GM12878 (cell line): ENCODE measurements around the gene AJUBA. TPM values are rescaled to one million over a fixed set of nuclear protein-coding genes. Genes with fewer than 3 reads are reported as not detected.

ENCODE experiments used
- CHD1 ChIP-seq: IDR thresholded peaks from 2 replicates; pipeline ENCODE4 v1.6.1; 2012; ENCODE audit warnings: low read depth, low read length, improper control_type of control experiment
- EGR1 ChIP-seq, 2 experiments: IDR thresholded peaks; 1 replicate in 1 of 2; 2 replicates in 1 of 2; pipeline ENCODE4 v1.6.1; 2011 to 2012; ENCODE audit warnings: low read depth in 2 of 2, low read length in 2 of 2, borderline replicate concordance in 1 of 2, mild to moderate bottlenecking in 1 of 2, moderate library complexity in 1 of 2
- FOXK2 ChIP-seq: fragments of 450-650 bp; IDR thresholded peaks from 2 replicates; pipeline ENCODE4 v1.6.1; 2017; ENCODE audit warnings: mild to moderate bottlenecking, moderate library complexity
- IRF5 ChIP-seq: fragments of 450-650 bp; IDR thresholded peaks from 2 replicates; pipeline ENCODE4 v1.6.1; 2017; ENCODE audit warnings: borderline replicate concordance
- LARP7 ChIP-seq: fragments of 450-650 bp; IDR thresholded peaks from 2 replicates; pipeline ENCODE4 v1.6.1; 2017; ENCODE audit warnings: mild to moderate bottlenecking
- NFYA ChIP-seq: IDR thresholded peaks from 2 replicates; pipeline ENCODE4 v1.6.1; 2011; ENCODE audit warnings: low read depth, mild to moderate bottlenecking, low read length, improper control_type of control experiment, borderline replicate concordance
- SIN3A ChIP-seq: IDR thresholded peaks from 2 replicates; pipeline ENCODE4 v1.6.1; 2012; ENCODE audit warnings: low read depth, low read length, improper control_type of control experiment
- SUZ12 ChIP-seq: fragments of 200-600 bp; sonication (generic); IDR thresholded peaks from one replicate; pipeline ENCODE4 v1.6.1; 2018; ENCODE audit warnings: antibody characterized with exemption, mild to moderate bottlenecking; ENCODE audit not compliant: unreplicated experiment
- TARDBP ChIP-seq: IDR thresholded peaks from 2 replicates; pipeline ENCODE4 v1.6.1; 2016; ENCODE audit warnings: borderline replicate concordance
- TBL1XR1 ChIP-seq: IDR thresholded peaks from 2 replicates; pipeline ENCODE4 v1.6.1; 2012; ENCODE audit warnings: low read depth, low read length, improper control_type of control experiment
- TCF7 ChIP-seq: IDR thresholded peaks from 2 replicates; pipeline ENCODE4 v1.6.1; 2014; ENCODE audit warnings: antibody characterized with exemption, borderline replicate concordance
- USF2 ChIP-seq: IDR thresholded peaks from 2 replicates; pipeline ENCODE4 v1.6.1; 2011; ENCODE audit warnings: low read depth, low read length, improper control_type of control experiment, borderline replicate concordance
- ZNF384 ChIP-seq: IDR thresholded peaks from 2 replicates; pipeline ENCODE4 v1.6.1; 2012; ENCODE audit warnings: low read depth, mild to moderate bottlenecking, low read length, improper control_type of control experiment, borderline replicate concordance
- polyA plus RNA-seq, 11 experiments: library from polyadenylated mRNA; depleted of rRNA in 4 of 11; unstranded in 6 of 11; stranded (reverse) in 5 of 11; fragments of >200 nt; fragmentation: Nextera tagmentation in 4 of 11; fragmentation: Illumina TruSeq in 1 of 11; extraction: Ambion mirVana in 4 of 11; extraction: Trizol in 1 of 11; gene quantifications; 1 replicate in 1 of 11; 2 replicates in 10 of 11; pipeline versions ENCODE4 v1.2.1 to v1.2.3, GENCODE V29; 2011 to 2016; ENCODE audit warnings: inconsistent platforms in 2 of 11, missing spikeins in 2 of 11, low read depth in 1 of 11
- total RNA-seq, 4 experiments: library from RNA; depleted of rRNA in 3 of 4; stranded (reverse); fragments of >200 nt in 3 of 4; fragmentation: Illumina TruSeq in 1 of 4; extraction: Trizol in 1 of 4; gene quantifications; 2 replicates each; pipeline versions ENCODE4 v1.2.1 to v1.2.3, GENCODE V29; 2013 to 2021
- TF ChIP-seq, protein P1 (sequence below): IDR thresholded peaks from 2 replicates; pipeline ENCODE4 v1.6.1; 2012; ENCODE audit warnings: mild to moderate bottlenecking, low read depth, low read length
- TF ChIP-seq, protein P2 (sequence below): IDR thresholded peaks from 2 replicates; pipeline ENCODE4 v1.6.1; 2011; ENCODE audit warnings: borderline replicate concordance, low read depth, mild to moderate bottlenecking, moderate library complexity, mixed read lengths, low read length; ENCODE audit not compliant: insufficient read depth; ENCODE audit errors: extremely low read length
- TF ChIP-seq, protein P3 (sequence below): fragments of 450-650 bp; IDR thresholded peaks from 2 replicates; pipeline ENCODE4 v1.6.1; 2018; ENCODE audit warnings: borderline replicate concordance, mild to moderate bottlenecking; ENCODE audit not compliant: partially characterized antibody

AJUBA gene
- total and polyA plus RNA-seq, 10 of the 15 experiments (the other 5 are each of a cell fraction or from before 2014, with no cell fraction given): 0.03 to 18.1 (median 0.36) TPM; not detected in 1

- TF ChIP-seq, protein P1, sequence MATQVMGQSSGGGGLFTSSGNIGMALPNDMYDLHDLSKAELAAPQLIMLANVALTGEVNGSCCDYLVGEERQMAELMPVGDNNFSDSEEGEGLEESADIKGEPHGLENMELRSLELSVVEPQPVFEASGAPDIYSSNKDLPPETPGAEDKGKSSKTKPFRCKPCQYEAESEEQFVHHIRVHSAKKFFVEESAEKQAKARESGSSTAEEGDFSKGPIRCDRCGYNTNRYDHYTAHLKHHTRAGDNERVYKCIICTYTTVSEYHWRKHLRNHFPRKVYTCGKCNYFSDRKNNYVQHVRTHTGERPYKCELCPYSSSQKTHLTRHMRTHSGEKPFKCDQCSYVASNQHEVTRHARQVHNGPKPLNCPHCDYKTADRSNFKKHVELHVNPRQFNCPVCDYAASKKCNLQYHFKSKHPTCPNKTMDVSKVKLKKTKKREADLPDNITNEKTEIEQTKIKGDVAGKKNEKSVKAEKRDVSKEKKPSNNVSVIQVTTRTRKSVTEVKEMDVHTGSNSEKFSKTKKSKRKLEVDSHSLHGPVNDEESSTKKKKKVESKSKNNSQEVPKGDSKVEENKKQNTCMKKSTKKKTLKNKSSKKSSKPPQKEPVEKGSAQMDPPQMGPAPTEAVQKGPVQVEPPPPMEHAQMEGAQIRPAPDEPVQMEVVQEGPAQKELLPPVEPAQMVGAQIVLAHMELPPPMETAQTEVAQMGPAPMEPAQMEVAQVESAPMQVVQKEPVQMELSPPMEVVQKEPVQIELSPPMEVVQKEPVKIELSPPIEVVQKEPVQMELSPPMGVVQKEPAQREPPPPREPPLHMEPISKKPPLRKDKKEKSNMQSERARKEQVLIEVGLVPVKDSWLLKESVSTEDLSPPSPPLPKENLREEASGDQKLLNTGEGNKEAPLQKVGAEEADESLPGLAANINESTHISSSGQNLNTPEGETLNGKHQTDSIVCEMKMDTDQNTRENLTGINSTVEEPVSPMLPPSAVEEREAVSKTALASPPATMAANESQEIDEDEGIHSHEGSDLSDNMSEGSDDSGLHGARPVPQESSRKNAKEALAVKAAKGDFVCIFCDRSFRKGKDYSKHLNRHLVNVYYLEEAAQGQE: no peak
- TF ChIP-seq ZNF384 (no peak), NFYA (no peak), SUZ12 (no peak), IRF5 (no peak), CHD1 (peak; percentile 56; the same call in 1 of the 2 replicates), USF2 (peak; percentile 10; the same call in 1 of the 2 replicates), TCF7 (no peak), LARP7 (peak; percentile 76), TBL1XR1 (peak; percentile 43; the same call in 1 of the 2 replicates), SIN3A (0 out of 2 replicates have a peak, but pooled peaks have one; percentile 21), TARDBP (no peak), FOXK2 (no peak), EGR1 (IDR thresholded peaks at IDR 0.05; ENCODE audit: borderline replicate concordance in 1 of 2, low read depth in 2 of 2, low read length in 2 of 2) (no peak)
- TF ChIP-seq, protein P2, sequence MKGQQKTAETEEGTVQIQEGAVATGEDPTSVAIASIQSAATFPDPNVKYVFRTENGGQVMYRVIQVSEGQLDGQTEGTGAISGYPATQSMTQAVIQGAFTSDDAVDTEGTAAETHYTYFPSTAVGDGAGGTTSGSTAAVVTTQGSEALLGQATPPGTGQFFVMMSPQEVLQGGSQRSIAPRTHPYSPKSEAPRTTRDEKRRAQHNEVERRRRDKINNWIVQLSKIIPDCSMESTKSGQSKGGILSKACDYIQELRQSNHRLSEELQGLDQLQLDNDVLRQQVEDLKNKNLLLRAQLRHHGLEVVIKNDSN: peak; percentile 56
- TF ChIP-seq, protein P3, sequence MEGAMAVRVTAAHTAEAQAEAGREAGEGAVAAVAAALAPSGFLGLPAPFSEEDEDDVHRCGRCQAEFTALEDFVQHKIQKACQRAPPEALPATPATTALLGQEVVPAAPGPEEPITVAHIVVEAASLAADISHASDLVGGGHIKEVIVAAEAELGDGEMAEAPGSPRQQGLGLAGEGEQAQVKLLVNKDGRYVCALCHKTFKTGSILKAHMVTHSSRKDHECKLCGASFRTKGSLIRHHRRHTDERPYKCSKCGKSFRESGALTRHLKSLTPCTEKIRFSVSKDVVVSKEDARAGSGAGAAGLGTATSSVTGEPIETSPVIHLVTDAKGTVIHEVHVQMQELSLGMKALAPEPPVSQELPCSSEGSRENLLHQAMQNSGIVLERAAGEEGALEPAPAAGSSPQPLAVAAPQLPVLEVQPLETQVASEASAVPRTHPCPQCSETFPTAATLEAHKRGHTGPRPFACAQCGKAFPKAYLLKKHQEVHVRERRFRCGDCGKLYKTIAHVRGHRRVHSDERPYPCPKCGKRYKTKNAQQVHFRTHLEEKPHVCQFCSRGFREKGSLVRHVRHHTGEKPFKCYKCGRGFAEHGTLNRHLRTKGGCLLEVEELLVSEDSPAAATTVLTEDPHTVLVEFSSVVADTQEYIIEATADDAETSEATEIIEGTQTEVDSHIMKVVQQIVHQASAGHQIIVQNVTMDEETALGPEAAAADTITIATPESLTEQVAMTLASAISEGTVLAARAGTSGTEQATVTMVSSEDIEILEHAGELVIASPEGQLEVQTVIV: no peak
These were observed 27.8 kb upstream of the AJUBA start, which contains the start of gene C14orf93 (continued) for GRCh38 chr14:23009939-23010726.
